Measurements from ENCODE around the gene SNRNP200.

GRCh38 chr2:96341641-96342040, 36.3 kb upstream of the SNRNP200 start:
- no peak for TF ChIP-seq CTCF (conservative IDR thresholded peaks at IDR 0.05; ENCODE audit: low read depth, low read length)
- no peak for TF ChIP-seq EZH2 (IDR thresholded peaks at IDR 0.05; ENCODE audit: borderline replicate concordance, low read depth, low read length, poor library complexity, severe bottlenecking)
